Activated gamma-delta T cell (primary cell): Measurements from ENCODE around the gene BRAT1.

Source experiments
- DNase-seq: peaks from one replicate; lab custom pipeline; 2025; lab: John Stamatoyannopoulos, UW

BRAT1 gene

DNA sequence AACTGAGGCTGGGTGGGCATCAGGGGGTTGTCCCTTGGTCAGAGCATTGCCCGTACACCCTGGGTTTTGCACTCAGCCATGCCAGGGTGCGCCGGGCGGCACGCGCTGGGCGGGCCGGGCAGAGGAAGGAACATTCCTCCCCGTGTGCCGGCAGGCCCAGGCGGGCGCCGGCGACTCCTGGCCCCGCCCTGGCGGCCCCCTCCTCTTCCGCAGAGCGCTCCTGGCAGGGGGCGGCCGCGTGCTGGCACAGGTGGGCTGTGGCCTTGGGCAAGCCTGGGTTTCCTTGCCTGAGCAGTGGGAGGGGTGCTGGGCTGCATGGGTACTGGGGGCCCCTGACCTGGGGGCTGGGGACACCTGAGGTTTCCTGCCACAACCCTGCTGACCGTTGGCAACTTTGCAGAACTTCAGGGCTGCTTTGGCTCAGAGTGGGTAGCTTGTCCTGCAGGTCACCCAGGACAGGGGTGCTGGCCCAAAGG is 31.8 kb downstream of the BRAT1 start:
- DNase-seq: no peak

DNA sequence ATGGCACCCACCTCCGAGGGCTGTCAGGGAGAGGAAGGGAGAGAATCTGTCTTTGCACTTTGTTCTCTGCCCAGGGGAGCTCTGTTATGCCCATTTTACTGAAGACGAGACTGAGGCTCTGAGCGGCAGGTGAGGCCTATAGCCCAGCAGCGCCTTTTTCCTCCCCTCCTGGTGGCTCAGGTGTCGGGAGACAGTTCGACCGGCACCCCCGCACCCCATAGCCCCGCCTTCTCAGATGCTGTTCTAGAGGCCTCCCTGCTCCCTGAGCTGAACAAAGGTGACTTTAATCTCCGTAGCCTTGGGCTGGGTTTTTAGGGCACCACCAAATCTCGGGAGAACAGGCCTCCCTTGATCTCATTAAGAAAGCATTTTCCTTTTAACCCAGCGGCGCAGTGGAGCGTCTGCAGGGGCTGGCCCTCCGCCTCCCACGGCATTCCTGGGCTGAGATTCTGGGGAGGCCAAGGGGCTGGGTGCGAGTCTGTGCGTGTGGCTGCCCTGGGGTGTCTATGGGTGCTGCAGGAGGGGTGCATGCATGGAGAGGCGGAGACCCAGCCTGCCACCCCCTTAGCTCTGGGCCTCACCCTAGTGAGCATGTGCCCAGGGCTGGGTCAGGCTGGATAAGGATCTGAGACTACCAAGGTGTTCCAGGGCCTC is 32.4 kb downstream of the BRAT1 start:
- no peak for DNase-seq

DNA sequence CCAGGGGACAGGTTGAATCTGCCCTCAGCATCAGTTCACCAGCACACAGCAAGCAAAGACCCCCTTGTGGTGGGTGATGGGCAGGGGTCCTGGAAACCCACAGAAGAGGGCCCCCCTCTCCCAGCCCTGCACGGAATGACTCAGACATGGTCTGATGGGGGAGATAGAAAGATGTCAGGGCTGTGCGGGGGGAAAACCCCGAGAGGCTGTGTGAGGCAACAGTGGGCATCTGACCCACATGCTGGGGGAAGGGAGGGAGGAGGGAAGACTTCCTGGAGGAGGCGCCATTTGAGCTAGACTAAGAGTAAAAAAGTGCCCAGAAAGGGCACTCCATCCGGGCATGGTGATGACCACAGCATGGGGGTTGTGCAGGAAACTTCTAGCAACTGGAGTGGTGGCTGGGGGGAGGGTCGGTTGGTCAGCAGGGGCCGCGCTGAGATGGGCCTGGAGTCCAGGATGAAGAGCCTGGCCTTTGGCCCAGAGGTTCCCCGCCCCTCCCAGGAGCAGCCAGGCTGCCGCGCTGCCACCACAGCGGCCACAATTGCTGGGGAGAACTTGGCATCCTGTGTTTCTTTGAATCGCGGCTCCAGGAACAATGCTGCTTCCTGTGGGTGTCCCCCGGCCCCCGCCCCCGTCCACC is 33.3 kb downstream of the BRAT1 start:
- DNase-seq: peak; percentile 59

DNA sequence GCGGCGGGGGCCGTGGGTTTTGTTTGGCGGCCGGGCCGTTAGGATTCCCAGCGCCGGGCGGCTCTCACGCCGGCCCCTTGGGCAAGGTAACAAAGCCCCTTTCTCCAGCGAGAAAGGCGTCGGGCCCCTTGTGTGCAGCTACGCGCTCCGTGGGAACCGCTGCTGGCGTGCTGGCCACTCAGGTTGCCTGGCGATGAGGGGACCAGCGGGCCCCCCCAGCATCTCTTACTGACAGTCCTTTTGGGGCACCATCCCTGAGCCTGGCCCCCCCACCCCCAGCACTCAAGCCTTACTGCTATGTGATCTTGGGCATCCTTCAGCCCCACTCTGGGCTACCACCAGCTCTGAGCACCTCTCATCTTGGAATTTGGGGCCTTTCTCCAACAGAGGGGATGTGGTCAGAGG is 34.0 kb downstream of the BRAT1 start:
- DNase-seq: no peak

DNA sequence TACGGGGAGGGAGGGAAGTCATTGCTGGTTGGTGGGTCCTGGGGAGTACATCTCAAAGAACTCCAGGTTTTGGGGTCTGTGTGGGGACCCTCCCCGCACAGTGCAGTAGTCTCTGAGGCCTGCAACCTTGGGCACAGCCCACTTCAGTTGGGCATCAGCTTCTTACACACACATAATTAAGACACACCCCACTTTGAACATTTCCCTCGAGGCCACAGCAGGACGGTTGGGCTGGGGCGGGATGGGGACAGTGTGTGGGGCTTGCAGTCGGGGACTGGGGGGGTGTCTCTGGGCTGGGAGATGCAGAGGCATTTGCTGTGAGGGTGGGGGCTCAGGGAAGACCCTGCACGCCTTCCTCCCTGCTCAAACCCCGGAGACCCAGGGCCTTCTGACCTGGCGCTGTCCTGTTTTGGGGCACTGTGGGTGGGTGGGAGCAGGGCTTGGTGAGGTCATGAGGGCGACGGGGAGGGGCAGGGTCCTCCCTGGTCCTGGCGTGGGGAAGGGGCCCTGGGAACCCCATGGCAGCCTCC is 34.5 kb downstream of the BRAT1 start:
- no peak for DNase-seq

DNA sequence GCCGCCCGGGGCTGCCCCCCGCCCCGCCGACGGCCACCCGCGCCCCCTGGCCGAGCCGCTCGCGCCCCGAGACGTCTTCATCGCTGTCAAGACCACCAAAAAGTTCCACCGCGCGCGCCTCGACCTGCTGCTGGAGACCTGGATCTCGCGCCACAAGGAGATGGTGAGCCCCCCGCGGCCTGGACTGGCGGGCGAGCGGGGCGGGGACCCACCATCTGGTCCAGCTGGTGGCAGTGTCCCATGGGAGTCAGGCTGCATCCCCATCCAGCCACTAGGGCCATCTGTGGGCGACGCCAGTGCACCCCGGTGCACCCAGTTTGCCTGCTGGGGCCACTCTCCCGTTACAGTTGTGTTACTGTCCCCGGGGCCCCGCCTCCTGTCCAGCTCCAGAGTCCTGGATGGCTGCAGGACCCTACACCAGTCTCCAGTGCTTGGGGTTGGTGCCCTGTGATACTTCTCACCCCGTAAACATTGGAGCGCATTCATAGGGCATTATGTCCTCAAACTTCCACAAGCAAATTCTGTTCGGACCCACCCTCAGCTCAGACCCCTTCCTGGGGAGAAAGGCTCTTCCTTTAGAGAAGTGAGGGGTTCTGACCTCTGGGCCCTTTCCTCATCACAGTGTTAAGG is 35.1 kb downstream of the BRAT1 start:
- DNase-seq: no peak

DNA sequence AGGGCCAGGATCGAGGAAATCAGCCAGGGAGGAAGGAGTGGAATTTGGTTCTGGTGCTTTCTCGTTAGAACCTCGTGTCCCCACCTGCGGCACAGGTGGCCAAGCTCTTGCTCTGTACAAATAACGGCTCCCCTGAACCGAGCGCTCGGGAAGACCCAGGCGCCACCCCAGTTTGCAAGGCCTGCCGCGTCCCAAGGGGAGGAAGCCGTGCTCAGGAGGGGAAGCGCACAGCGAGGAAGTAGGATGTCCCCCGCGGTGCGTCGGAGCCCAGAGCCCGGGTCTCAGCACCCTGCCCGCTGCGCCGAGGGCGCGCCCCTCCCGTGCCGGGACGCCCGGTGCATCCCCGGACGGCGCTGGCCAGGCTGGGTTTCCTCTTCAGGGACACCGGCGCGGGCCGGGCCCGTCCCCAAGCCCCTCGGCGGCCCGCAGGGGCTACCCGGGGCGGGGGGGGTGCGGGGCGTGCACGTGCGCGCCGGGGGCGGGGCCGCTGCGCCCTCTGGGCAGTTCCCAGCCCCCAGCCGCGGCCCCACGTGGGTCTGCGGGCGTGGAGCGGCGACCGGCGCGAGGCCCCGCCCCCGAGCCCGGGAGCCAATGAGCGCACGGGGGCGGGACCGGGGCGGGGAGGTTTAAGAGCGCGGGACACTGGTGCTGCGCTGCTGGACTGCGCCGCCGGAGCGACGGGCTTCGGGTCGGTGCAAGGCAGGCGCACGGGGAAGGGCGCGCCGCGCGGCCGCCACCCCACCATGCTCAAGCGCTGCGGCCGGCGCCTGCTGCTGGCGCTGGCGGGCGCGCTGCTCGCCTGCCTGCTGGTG is 36.0 kb downstream of the BRAT1 start, which contains the start of gene LFNG:
TSS of gene LFNG (plus strand) at position 656 of the 812 bp plus-strand sequence. CDS start at position 744, 88 bp downstream.
- peak; percentile 77 for DNase-seq

DNA sequence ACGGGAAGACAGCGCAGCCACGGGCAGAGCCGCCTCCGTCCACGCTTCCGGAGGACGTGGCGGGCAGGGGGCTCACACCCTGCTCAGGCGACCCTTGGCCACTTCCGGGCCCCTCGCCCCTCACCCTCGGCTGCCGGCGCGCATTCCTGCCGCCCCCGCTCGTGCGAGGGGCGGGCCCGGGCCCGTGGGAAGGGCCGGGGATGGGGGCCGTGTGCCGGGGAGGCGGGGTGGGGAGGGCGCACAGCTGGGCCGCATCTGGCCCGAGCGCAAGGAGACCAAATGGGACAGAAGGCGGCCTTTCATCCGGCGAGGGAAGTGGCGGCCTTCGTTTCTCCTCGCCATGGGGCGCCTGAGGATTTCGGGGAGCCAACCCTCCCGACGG is 36.6 kb downstream of the BRAT1 start:
- DNase-seq: no peak

DNA sequence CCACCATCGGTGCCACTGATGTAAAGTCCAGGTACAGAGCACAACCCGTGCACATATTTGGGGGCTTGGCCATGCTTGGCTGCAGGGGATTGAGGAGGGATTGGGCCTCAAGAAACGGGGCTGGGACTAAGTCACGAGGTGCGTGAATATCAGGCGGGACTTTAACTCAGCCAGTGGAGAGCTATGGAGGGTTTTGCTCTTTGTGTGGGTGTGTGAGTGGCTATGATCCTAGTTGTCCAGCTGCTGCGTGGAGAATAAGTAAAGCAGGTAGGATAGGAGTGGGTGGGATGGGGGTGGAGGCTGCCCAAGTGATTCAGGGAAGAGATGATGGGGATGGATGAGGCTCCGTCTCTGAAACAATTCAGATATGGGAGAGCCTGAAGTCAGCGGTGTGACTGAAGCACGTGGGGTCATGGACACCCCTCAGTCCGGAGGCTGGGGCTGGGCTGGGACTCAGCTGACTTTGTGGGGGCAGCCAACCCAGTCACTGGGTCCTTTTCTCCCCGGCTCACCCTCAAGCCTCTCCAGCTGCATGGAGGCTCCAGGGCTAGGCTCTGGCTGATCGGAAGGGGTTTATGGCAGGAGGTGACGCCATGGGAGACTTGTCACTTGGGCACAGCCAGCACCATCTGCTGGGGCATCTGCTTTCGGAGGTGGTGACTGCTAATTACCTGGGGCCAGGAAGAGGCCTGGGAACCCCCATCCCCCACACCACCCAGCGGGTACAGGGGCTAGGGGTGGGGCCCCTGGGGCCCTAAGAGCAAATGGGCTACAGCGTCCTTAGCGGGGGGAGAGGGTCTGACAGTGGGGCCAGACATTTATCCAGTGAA is 37.4 kb downstream of the BRAT1 start:
- no peak for DNase-seq

DNA sequence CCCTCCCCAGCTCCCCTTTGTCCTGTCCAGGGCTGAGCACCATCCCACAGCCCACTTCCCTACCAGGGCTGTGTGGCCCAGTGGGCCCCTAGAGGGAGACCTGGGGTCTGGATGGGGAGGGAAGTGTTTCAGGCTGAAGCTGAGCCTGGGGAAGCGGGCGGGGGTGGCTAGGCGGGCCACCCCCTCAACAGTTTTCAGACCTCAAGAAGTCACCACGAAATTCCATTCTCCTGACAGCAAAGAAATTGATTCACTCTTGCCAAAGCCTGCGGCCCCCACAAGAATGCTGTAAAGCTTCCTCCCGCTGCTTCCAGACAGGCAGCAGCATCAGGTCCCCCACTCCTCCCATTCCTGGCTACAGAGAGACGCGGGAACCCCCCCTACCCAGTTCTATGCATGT is 38.3 kb downstream of the BRAT1 start:
- no peak for DNase-seq

DNA sequence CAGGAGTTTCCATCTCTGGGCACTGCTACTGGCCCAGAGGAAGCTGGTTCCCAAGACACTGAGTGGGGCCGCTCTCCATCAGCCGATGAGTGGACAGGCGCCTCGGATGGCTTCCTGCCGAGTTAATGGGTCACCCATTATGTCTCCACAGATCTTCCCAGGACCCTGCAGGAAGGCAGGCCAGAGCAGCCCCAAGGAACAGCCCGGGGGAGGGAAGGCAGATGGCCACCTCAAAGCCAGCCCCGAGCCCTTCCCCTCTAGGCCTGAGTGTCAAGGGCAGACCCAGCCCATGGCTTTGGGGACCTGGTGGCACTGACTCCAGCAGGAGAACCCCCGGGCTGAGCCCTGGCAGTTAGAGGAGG is 39.1 kb downstream of the BRAT1 start:
- no peak for DNase-seq

DNA sequence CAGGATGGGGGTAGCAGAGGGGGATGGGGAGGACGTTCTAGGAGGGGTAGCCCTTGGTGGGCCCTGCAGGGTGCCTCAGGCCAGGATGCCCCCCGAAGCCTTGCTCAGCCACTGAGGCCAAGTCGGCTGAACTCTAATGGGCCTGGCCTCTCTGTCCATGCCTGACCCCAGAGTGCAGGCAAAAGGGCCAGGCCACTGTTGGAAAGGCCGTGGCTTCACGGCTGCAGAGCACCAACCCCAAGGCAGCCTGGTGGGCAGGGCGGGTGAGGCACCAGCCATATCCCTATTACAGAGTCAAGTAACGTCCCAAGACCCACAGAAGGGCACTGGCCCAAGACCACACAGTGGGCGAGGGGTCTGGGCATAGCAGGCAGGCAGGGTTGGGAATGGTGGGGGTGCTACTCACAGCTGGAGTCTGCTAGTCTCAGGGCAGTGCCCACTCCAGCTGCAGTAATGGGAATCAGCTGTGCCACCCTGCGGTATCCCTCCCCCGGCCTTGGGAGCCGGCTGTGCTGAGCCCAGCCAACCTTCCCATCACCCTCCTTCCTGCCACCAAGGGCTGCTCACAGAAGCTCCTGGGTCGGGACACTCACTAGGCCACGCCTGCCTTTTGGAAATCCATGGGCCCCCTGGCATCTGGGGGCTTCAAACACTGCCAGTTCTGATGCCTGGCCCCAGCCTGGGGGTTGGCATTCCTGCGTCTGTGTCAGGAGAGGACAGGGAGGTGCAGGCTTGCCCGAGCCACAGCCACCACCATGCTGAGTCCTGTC is 39.7 kb downstream of the BRAT1 start:
- DNase-seq: no peak

DNA sequence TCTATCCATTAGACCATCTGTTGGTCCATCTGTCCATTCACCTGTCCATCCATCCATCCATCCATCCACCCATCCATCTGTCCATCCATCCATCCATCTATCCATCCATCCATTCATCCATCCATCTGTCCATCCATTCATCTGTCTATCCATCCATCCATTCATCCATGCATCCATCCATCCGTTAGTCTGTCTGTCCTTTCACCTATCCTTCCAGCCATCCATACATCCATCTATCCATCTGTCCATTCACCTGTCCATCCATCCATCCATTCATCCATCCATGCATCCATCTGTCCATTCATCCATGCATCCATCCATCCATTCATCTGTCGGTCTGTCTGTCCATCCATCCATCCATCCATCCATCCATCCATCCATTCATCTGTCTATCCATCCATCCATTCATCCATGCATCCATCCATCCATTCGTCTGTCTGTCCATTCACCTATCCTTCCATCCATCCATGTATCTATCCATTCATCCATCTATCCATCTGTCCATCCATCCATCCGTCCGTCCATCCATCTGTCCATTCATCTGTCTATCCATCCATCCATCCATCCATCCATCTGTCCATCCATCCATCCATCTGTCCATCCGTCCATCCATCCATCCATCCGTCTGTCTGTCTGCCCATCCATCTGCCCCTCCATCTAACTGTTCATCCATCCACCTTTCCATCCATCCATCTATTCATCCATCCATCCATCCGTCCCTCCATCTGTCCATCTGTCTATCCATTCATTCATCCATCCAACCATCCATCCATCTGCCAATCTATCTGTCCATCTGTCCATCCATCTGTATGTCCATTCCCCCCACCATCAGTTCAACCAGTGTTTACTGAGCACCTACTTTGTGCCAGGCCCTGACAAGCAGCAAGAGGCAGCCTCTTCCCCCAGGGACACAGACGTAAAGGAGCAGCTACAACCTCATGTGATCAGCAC is 40.6 kb downstream of the BRAT1 start:
- DNase-seq: no peak

DNA sequence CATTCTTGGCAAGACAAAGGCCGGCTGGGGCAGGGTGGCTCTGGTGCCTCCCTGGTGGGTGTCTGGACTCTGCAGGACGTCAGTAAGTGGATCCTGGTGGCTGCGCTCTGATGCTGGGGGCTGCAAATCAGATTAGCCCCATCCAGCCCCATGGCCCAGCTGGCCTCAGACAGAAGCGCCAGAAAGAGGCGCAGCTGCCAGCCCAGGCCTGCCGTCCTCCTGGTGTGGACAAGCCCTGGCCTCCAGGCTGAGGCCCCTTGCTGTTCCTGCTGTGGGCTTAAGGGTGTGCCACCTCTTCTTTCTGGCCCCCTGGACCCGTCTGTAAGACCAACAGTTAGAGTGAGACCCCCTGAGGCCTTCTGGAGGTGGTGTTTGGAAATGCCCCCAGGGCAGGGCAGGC is 41.6 kb downstream of the BRAT1 start:
- DNase-seq: no peak

DNA sequence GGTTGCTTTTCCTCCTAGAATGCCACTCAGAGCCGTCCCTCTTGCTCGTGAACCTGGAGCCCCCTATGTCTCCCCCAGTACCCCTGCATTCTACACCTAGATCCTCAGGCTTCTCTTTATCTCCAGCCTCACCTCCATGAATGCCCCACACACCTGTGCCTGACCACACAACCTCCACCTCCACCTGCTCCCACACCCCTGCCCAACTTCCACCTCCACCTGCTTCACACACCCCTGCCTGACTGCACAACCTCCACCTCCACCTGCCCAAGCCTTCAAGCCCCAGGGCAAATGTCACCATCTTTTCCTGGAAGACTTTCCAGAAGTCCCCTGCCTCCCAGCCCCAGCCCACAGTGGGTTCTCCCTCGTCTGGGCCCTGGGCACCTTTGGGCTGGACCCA is 42.6 kb downstream of the BRAT1 start:
- no peak for DNase-seq

DNA sequence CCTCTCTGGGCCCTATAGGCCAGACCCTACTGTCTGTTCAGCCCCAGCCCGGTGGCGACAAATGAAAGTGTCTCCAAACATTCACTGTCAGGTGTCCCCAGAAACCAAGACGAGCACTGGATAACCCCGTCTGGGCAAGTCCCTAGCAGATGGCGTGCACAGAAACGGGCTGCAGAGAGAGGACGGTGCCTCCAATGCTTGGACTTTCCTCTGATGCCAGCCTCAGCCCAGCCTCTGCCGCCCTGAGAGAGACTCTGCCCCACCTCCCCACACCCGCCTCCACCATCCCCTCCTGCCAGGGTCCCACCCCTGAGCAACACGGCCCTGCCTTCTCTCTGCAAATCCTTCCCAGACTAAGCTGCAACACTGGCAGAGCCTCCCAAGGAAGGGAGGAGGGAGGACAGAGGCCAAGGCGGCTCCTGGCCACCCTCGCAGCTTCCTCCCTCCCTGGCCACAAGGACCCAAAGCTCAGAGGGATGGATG is 43.1 kb downstream of the BRAT1 start:
- no peak for DNase-seq

DNA sequence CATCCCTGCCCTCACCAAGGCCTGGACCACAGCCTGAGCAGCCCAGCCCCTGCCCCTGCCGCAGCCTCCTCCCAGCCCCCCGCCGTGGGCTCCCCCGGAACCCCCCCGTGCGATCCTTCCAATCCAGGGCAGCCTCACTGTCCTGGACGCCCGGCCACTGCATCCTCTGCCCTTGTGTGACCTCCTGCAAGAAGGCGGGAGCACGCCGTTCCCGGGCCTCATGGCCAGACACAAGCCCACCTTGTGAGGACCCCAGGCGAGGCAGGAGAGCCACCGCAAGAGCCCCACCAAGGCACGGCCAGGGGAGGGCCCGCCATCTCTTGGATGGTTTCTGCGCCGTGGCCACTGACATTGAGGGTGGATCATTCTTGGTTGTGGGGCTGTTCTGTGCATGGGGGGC is 43.6 kb downstream of the BRAT1 start:
- no peak for DNase-seq

DNA sequence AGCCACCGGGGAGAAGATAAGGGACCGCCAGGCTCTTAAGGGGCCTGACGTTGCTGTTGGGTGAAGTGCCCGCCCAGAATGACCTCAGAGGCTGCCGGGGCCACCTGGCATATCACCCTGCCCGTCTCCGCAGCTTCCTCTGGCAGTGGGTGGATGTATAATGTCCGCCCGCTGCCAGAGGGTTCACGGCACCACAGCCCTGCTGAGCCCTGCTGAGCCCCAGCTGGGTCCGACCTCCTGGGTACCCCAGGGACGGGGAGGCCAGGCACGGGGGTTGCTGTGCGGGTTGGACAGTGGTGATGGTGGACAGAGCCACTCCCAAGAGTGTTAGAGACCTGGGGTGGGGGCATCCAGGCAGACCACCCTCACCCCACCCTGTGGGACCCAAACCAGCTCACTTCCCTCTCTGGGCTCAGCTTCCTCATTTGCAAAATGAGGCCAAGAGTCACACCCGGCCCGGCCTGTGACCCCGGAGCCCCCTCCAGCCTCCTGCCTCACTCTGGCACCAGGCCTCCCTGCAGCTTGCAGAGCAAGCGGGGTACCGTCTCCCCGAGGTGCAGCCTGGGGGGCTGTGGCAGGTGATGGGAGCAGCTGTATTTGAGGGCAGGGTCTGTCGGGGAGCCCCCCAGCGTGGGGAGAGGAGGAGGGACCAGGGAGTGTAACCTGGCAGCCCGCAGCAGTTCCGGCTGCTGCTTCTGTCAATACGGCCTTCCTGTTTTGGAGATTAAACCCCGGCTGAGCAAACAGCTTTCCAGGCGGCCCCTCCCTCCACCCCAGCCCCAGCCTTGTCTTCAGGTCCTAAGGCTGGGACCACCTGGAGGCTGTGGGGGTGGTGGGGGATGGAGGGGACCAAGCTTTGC is 44.2 kb downstream of the BRAT1 start:
- DNase-seq: no peak
